Stimulated activated CD4-positive, alpha-beta T cell treated with anti-CD3 and anti-CD28 coated beads, Interleukin-2, amount 100 ng/mL, for 48 hours (primary cell): ENCODE results near the gene KRTAP1-1.
"Not testable (repeated sequence)": the region's sequence is repeated elsewhere in the genome, so short reads cannot be mapped to it uniquely, and the experiment has no call there.

ENCODE experiments used
- DNase-seq, 2 donors: peaks; one replicate each; pipeline ENCODE4 v3.0.0-alpha.2; 2020

KRTAP1-1 gene

GRCh38 chr17:41010441-41010840 lies 30.8 kb downstream of the KRTAP1-1 start:
- no peak for DNase-seq

GRCh38 chr17:41009936-41010335 lies 31.3 kb downstream of the KRTAP1-1 start:
- no peak for DNase-seq

- DNase-seq: no peak
Observed at GRCh38 chr17:41009301-41009760, 31.9 kb downstream of the KRTAP1-1 start.

GRCh38 chr17:41008811-41009210 lies 32.4 kb downstream of the KRTAP1-1 start, which contains the start of gene KRTAP3-1:
Gene KRTAP3-1 (minus strand): TSS chr17:41009128. CDS start chr17:41009074, 54 bp downstream.
- no peak for DNase-seq

GRCh38 chr17:41004397-41004796 lies 36.9 kb downstream of the KRTAP1-1 start:
- no peak for DNase-seq

- no peak for DNase-seq
Observed at GRCh38 chr17:41003926-41004325, 37.3 kb downstream of the KRTAP1-1 start.

GRCh38 chr17:41002814-41003213 lies 38.4 kb downstream of the KRTAP1-1 start:
- DNase-seq: no peak

- no peak for DNase-seq
Observed at GRCh38 chr17:41001795-41002194, 39.5 kb downstream of the KRTAP1-1 start.

- DNase-seq: not testable (repeated sequence)
Observed at GRCh38 chr17:40999563-40999962, 41.7 kb downstream of the KRTAP1-1 start, which contains the start of gene KRTAP3-2. Gene KRTAP3-2 (minus strand): TSS chr17:40999906. CDS start chr17:40999853, 53 bp downstream.

GRCh38 chr17:40997361-40997760 lies 43.9 kb downstream of the KRTAP1-1 start:
- no peak for DNase-seq

GRCh38 chr17:40996829-40997228 lies 44.4 kb downstream of the KRTAP1-1 start:
- no peak for DNase-seq

- no peak for DNase-seq
Observed at GRCh38 chr17:40995116-40995515, 46.1 kb downstream of the KRTAP1-1 start.

GRCh38 chr17:40993839-40994238 lies 47.4 kb downstream of the KRTAP1-1 start, which contains the start of gene KRTAP3-3:
Gene KRTAP3-3 (minus strand): TSS chr17:40994164. CDS start chr17:40994097, 67 bp downstream.
- DNase-seq: no peak

GRCh38 chr17:40993084-40993483 lies 48.2 kb downstream of the KRTAP1-1 start:
- no peak for DNase-seq

- DNase-seq: no peak
Observed at GRCh38 chr17:40992666-40993065, 48.6 kb downstream of the KRTAP1-1 start.
